MM.1S (cell line): ENCODE data around the gene RAD9B.

Experiments used
- CTCF ChIP-seq: fragments of 300-600 bp; sonication (generic); IDR thresholded peaks from 2 replicates; pipeline ENCODE4 v1.5.1; 2016; ENCODE audit warnings: antibody characterized with exemption, low read length, mixed read lengths
- EZH2 ChIP-seq: fragments of 300-600 bp; sonication (generic); optimal IDR thresholded peaks from 2 replicates; pipeline ENCODE3; 2017; ENCODE audit warnings: low read depth, mild to moderate bottlenecking, antibody characterized with exemption, low read length, mixed read lengths
- EZH2phosphoT487 ChIP-seq: fragments of 300-600 bp; sonication (generic); IDR thresholded peaks from 2 replicates; pipeline ENCODE4 v1.6.1; 2018; ENCODE audit warnings: antibody characterized with exemption, low read length

DNA sequence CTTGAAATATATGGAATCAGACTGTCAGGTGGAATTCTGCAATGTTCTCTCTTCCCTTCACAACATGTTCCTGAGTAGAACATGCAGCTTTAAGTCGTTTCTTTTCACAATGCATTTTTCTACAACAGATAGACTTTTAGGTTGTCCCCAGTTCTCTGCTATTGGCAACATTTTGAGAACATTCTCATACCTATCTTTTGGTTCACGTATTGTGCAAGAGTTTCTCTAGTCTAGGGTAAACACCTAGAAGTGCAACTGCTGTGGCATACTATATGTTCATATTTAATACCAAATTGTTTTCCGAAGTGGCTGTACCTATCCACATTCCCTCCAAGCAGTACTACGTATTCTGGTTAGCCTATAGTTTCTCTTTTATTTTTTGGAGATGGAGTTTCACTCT lies 48.9 kb downstream of the RAD9B start:
- TF ChIP-seq EZH2 (no peak), CTCF (no peak), EZH2phosphoT487 (no peak)
